ENCODE measurements around the gene SMU1. TPM values are rescaled to one million over a fixed set of nuclear protein-coding genes. Genes with fewer than 3 reads are reported as not detected.

The SMU1 gene
- total and polyA plus RNA-seq, 8 donors, result 1.7 to 36.2 (median 8.0) TPM

GRCh38 chr9:33048054-33048465 lies 28.4 kb downstream of the SMU1 start:
- Histone ChIP-seq H3K36me3 (peaks cover 31 to 75% (median 74%) of the 10 kb centered on the region in 4 donors), H3K9me3 (no peaks in the 10 kb centered on the region), H3K27me3 (no peaks in the 10 kb centered on the region), H3K4me1 (peaks cover 4 to 16% (median 9%) of the 10 kb centered on the region in 4 donors), H3K27ac (no peak overlapping the region), H3K4me3 (no peak overlapping the region)
- no peak for DNase-seq
- 56 to 70% (median 68%) methylated on average over 2 of the region's 2 CpGs for WGBS, 5 donors
- TF ChIP-seq POLR2A (IDR thresholded peaks at IDR 0.05), result no peak
- TF ChIP-seq POLR2AphosphoS5 (IDR thresholded peaks at IDR 0.05), result no peak
- no peak for TF ChIP-seq CTCF (IDR thresholded peaks at IDR 0.05)
- no peak for TF ChIP-seq EP300 (IDR thresholded peaks at IDR 0.05)
- intact Hi-C loops (cut with DNase I; ENCODE audit: low total_unique reads), result no loop called here

- peaks cover 4 to 24% (median 13%) of the 10 kb centered on the region in 4 donors for H3K4me1 ChIP-seq
- DNase-seq, result no peak
- intact Hi-C loops (cut with DNase I; ENCODE audit: low total_unique reads), result no loop called here
- H3K27me3 ChIP-seq, result no peaks in the 10 kb centered on the region
- H3K36me3 ChIP-seq, result peaks cover 16 to 58% (median 56%) of the 10 kb centered on the region in 4 donors
- TF ChIP-seq EP300 (IDR thresholded peaks at IDR 0.05) (no peak), POLR2AphosphoS5 (IDR thresholded peaks at IDR 0.05) (no peak), POLR2A (IDR thresholded peaks at IDR 0.05) (no peak), CTCF (IDR thresholded peaks at IDR 0.05) (no peak)
- H3K9me3 ChIP-seq, result no peaks in the 10 kb centered on the region
- no peak overlapping the region for H3K27ac ChIP-seq
- 79 to 92% (median 85%) methylated on average over 1 of the region's 1 CpG for WGBS, 5 donors
- no peak overlapping the region for H3K4me3 ChIP-seq
Observed at GRCh38 chr9:33046061-33046460, 30.4 kb downstream of the SMU1 start.

GRCh38 chr9:33044677-33045282 lies 31.7 kb downstream of the SMU1 start:
- Histone ChIP-seq H3K27ac (peak overlapping the region; percentile 86 to 96 (median 92)), H3K9me3 (no peaks in the 10 kb centered on the region), H3K36me3 (peaks cover 19 to 62% (median 61%) of the 10 kb centered on the region in 4 donors), H3K27me3 (no peaks in the 10 kb centered on the region), H3K4me3 (peak overlapping the region; percentile 51 to 57 (median 54)), H3K4me1 (peaks cover 4 to 27% (median 13%) of the 10 kb centered on the region in 4 donors)
- TF ChIP-seq POLR2A (IDR thresholded peaks at IDR 0.05) (no peak), EP300 (IDR thresholded peaks at IDR 0.05) (no peak), POLR2AphosphoS5 (IDR thresholded peaks at IDR 0.05) (no peak), CTCF (IDR thresholded peaks at IDR 0.05) (peak in 1 of 7 experiments; percentile 20)
- DNase-seq, result peak; percentile 39 to 75
- 23 to 37% (median 29%) methylated on average over 12 of the region's 12 CpGs for WGBS, 5 donors
- intact Hi-C loops (cut with DNase I; ENCODE audit: low total_unique reads), result no loop called here

- Histone ChIP-seq H3K4me3 (peak overlapping the region; percentile 51 to 57 (median 54)), H3K36me3 (peaks cover 18 to 62% (median 61%) of the 10 kb centered on the region in 4 donors), H3K27ac (peak overlapping the region; percentile 86 to 96 (median 92)), H3K27me3 (no peaks in the 10 kb centered on the region), H3K9me3 (no peaks in the 10 kb centered on the region), H3K4me1 (peaks cover 4 to 27% (median 13%) of the 10 kb centered on the region in 4 donors)
- intact Hi-C loops (cut with DNase I; ENCODE audit: low total_unique reads), result no loop called here
- TF ChIP-seq POLR2A (IDR thresholded peaks at IDR 0.05) (no peak), CTCF (IDR thresholded peaks at IDR 0.05) (no peak), EP300 (IDR thresholded peaks at IDR 0.05) (no peak), POLR2AphosphoS5 (IDR thresholded peaks at IDR 0.05) (peak; percentile 64 to 88 (median 76))
- WGBS, 5 donors, result 0 to 3% (median 1%) methylated on average over 22 to 41 of the region's 41 CpGs
- DNase-seq, result peak; percentile 84 to 96
Observed at GRCh38 chr9:33044162-33044673, 32.3 kb downstream of the SMU1 start.
